Measurements from ENCODE around the gene UMODL1.

UMODL1 gene

GRCh38 chr21:42079008-42079938 lies 8.2 kb downstream of the UMODL1 start:
- no peak for DNase-seq (ENCODE audit: low read depth)

GRCh38 chr21:42079939-42080787 lies 9.0 kb downstream of the UMODL1 start:
- DNase-seq (ENCODE audit: low read depth): no peak

GRCh38 chr21:42080788-42081083 lies 9.6 kb downstream of the UMODL1 start:
- no peak for DNase-seq (ENCODE audit: low read depth)

GRCh38 chr21:42081138-42081537 lies 10.0 kb downstream of the UMODL1 start:
- DNase-seq (ENCODE audit: low read depth): no peak

- no peak for DNase-seq (ENCODE audit: low read depth)
Observed at GRCh38 chr21:42081931-42082381, 10.8 kb downstream of the UMODL1 start.

GRCh38 chr21:42082501-42083360 lies 11.6 kb downstream of the UMODL1 start:
- DNase-seq (ENCODE audit: low read depth): no peak

GRCh38 chr21:42083361-42083690 lies 12.2 kb downstream of the UMODL1 start:
- DNase-seq (ENCODE audit: low read depth): no peak

GRCh38 chr21:42084079-42084478 lies 13.0 kb downstream of the UMODL1 start:
- DNase-seq (ENCODE audit: low read depth): no peak

- no peak for DNase-seq (ENCODE audit: low read depth)
Observed at GRCh38 chr21:42085246-42086077, 14.3 kb downstream of the UMODL1 start.

GRCh38 chr21:42086969-42087368 lies 15.9 kb downstream of the UMODL1 start:
- no peak for DNase-seq (ENCODE audit: low read depth)

GRCh38 chr21:42088148-42088547 lies 17.0 kb downstream of the UMODL1 start:
- DNase-seq (ENCODE audit: low read depth): no peak

GRCh38 chr21:42088658-42089057 lies 17.5 kb downstream of the UMODL1 start:
- no peak for DNase-seq (ENCODE audit: low read depth)

GRCh38 chr21:42089093-42089631 lies 18.0 kb downstream of the UMODL1 start:
- no peak for DNase-seq (ENCODE audit: low read depth)

- no peak for DNase-seq (ENCODE audit: low read depth)
Observed at GRCh38 chr21:42089665-42090310, 18.7 kb downstream of the UMODL1 start.

GRCh38 chr21:42091899-42092508 lies 20.9 kb downstream of the UMODL1 start:
- DNase-seq (ENCODE audit: low read depth): no peak

- no peak for DNase-seq (ENCODE audit: low read depth)
Observed at GRCh38 chr21:42092771-42093170, 21.7 kb downstream of the UMODL1 start.

GRCh38 chr21:42093186-42093585 lies 22.1 kb downstream of the UMODL1 start:
- DNase-seq (ENCODE audit: low read depth): no peak

GRCh38 chr21:42093991-42094421 lies 22.9 kb downstream of the UMODL1 start:
- no peak for DNase-seq (ENCODE audit: low read depth)

GRCh38 chr21:42094811-42095210 lies 23.7 kb downstream of the UMODL1 start:
- DNase-seq (ENCODE audit: low read depth): no peak

- DNase-seq (ENCODE audit: low read depth): no peak
Observed at GRCh38 chr21:42095581-42095980, 24.5 kb downstream of the UMODL1 start.

All from activated T-cell treated with anti-CD3 and anti-CD28 coated beads for 1 hour (primary cell).